ENCODE data around the gene FKBP4.

FKBP4 gene

DNA sequence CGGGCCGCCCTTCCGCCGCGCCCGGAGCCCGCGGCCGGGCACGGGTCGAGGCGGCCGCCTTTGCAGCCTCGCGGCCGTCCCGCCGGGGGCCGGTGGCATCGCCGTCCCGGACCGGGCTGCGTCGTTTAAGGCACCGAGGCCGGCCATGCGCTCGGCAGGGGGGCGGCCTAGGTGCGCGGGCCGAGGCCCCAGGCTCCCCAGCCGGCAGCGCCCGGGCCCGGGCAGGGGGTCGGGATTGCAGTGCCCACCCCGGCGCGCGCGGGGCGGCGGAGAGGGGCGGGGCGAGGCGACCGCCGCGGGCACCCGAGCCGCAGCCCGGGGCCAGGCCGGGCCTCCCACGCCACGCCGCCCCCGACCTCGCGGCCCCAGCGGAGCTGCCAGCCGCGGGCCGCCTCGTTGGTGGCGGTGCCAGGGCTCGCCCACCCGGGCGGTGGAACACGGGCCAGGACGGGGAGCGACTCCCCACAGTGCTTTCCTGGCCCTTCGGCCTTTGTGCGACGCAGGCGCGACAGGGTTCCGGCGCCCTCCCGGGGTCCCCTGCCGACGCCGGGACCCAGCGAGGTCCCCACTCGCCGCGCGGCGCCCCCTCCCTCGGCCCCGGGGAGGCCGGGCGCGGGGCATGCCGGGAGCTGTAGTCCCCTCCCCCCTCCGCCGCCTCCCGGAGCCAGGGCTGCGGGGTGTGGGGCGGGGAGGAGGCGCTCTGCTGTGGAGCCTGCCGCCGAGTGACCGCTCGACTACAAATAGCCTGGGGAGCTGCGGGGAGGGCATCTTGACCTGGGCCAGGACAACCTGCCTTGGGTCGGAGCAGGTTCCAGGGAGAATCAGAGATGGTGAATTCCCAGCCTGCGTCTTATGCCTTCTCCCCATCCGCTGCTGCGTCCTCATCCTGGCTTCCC is 769 bp downstream of the FKBP4 start:
- peak; percentile 82 for DNase-seq (ENCODE audit: extremely low spot score)
- CTCF ChIA-PET, result interaction anchor here (0.6 to 1.3 kb wide), 2 partner anchors 10 to 11 kb away, joined by 3 read pairs; no protein-coding TSS in a partner anchor
- TF ChIP-seq FOXM1 (IDR thresholded peaks at IDR 0.05; ENCODE audit: borderline replicate concordance), result peak; percentile 34; the same call in 1 of the 2 replicates
- no peak for TF ChIP-seq SP1 (IDR thresholded peaks at IDR 0.05)
- no peak for TF ChIP-seq LEF1 (IDR thresholded peaks at IDR 0.05; ENCODE audit: borderline replicate concordance)
- TF ChIP-seq NFRKB (IDR thresholded peaks at IDR 0.05), result no peak
- TF ChIP-seq HDGF (IDR thresholded peaks at IDR 0.05; ENCODE audit: borderline replicate concordance), result peak; percentile 59; the same call in 1 of the 2 replicates
- TF ChIP-seq L3MBTL2 (conservative IDR thresholded peaks at IDR 0.05), result no peak
- POLR2A ChIA-PET, result interaction anchor here (0.6 to 2.6 kb wide), 8 partner anchors 9 to 95 kb away, joined by 3 to 15 read pairs (median 8); partner anchors contain the start of genes ITFG2, NRIP2 and TULP3

DNA sequence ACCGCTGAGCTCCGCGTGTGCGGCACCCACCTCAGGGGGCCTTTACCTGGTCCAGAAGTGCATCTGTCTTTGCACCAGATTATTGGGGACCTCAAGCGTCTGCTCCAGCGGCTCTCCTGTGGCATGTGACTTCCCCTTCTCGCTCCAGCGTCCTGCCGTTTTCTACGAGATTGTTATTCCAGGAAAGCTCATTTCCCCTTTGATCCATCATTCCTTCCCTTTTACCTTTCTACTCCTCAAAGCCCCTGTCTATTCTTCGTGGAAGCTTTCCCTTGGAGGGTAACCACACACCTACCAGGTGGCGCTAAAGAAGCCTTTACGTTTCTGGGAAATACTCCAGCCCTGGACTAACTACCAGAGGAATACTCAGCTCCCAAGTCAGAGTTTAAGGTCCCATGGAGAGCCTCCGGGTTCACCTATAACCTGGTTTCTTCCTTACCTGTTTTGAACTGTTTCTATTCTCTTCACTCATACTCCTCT is 1.5 kb downstream of the FKBP4 start:
- CTCF ChIA-PET, result interaction anchor here (0.6 to 1.3 kb wide), 2 partner anchors 12 to 56 kb away, joined by 3 read pairs; no protein-coding TSS in a partner anchor
- POLR2A ChIA-PET, result interaction anchor here (0.6 to 2.6 kb wide), 8 partner anchors 8 to 94 kb away, joined by 3 to 15 read pairs (median 8); partner anchors contain the start of genes ITFG2, NRIP2 and TULP3
- no peak for DNase-seq (ENCODE audit: extremely low spot score)
- TF ChIP-seq ELF4 (IDR thresholded peaks at IDR 0.05) (no peak), BHLHE40 (IDR thresholded peaks at IDR 0.05; ENCODE audit: borderline replicate concordance) (no peak), TARDBP (IDR thresholded peaks at IDR 0.05) (no peak), ARNT (IDR thresholded peaks at IDR 0.05) (no peak), SUZ12 (IDR thresholded peaks at IDR 0.05) (no peak), L3MBTL2 (conservative IDR thresholded peaks at IDR 0.05) (no peak), LEF1 (IDR thresholded peaks at IDR 0.05; ENCODE audit: borderline replicate concordance) (no peak), FOXM1 (IDR thresholded peaks at IDR 0.05; ENCODE audit: borderline replicate concordance) (no peak), CTBP1 (IDR thresholded peaks at IDR 0.05; ENCODE audit: borderline replicate concordance) (no peak), SP1 (IDR thresholded peaks at IDR 0.05) (no peak), FOXA1 (IDR thresholded peaks at IDR 0.05) (no peak), NFRKB (IDR thresholded peaks at IDR 0.05) (no peak), FOXK2 (IDR thresholded peaks at IDR 0.05) (no peak), HDGF (IDR thresholded peaks at IDR 0.05; ENCODE audit: borderline replicate concordance) (no peak), ZNF384 (IDR thresholded peaks at IDR 0.05) (no peak)
- TF ChIP-seq, protein P1, sequence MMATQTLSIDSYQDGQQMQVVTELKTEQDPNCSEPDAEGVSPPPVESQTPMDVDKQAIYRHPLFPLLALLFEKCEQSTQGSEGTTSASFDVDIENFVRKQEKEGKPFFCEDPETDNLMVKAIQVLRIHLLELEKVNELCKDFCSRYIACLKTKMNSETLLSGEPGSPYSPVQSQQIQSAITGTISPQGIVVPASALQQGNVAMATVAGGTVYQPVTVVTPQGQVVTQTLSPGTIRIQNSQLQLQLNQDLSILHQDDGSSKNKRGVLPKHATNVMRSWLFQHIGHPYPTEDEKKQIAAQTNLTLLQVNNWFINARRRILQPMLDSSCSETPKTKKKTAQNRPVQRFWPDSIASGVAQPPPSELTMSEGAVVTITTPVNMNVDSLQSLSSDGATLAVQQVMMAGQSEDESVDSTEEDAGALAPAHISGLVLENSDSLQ (IDR thresholded peaks at IDR 0.05), result no peak

DNA sequence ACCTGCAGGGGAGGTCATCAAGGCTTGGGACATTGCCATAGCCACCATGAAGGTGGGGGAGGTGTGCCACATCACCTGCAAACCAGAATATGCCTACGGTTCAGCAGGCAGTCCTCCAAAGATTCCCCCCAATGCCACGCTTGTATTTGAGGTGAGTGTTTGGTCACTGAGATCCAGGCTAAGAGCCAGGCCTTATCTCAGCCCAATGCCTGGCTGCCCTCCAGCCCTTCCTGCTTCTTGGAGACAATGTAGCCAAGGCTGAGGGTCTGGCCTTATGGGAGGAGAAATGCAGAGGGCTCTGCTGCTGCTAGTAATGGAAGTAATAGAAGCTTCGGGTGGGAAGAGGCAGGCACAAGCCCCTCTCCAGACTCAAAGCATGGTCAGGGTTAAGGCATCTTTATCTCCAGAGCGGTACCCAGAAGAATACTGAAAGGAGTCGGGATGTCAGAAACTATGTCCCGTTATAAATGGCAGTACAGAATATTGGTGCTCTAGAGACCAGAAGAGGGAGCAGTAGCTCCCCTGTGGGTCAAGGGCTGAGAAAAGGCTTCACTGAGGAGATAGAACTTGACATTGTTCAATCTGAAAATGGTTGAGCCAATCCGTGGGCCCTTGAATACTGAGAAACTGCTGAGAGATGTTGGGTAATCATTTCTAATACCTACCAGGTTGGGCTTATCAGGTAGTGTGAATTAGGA is 3.1 kb downstream of the FKBP4 start:
- POLR2A ChIA-PET, result interaction anchor here (0.8 kb wide), 1 partner anchor 12 kb away, joined by 4 read pairs; no protein-coding TSS in a partner anchor
- CTCF ChIA-PET, result interaction anchor here (0.8 kb wide), 1 partner anchor 42 kb away, joined by 6 read pairs; no protein-coding TSS in a partner anchor
- TF ChIP-seq FOXM1 (IDR thresholded peaks at IDR 0.05; ENCODE audit: borderline replicate concordance) (no peak), FOXK2 (IDR thresholded peaks at IDR 0.05) (no peak), SUZ12 (IDR thresholded peaks at IDR 0.05) (no peak), L3MBTL2 (conservative IDR thresholded peaks at IDR 0.05) (no peak), ELF4 (IDR thresholded peaks at IDR 0.05) (no peak), TARDBP (IDR thresholded peaks at IDR 0.05) (no peak), CTBP1 (IDR thresholded peaks at IDR 0.05; ENCODE audit: borderline replicate concordance) (no peak), FOXA1 (IDR thresholded peaks at IDR 0.05) (no peak), LEF1 (IDR thresholded peaks at IDR 0.05; ENCODE audit: borderline replicate concordance) (no peak), SP1 (IDR thresholded peaks at IDR 0.05) (no peak), ARNT (IDR thresholded peaks at IDR 0.05) (no peak), NFRKB (IDR thresholded peaks at IDR 0.05) (no peak), HDGF (IDR thresholded peaks at IDR 0.05; ENCODE audit: borderline replicate concordance) (no peak)
- TF ChIP-seq, protein P1 (IDR thresholded peaks at IDR 0.05), result no peak
- no peak for DNase-seq (ENCODE audit: extremely low spot score)

DNA sequence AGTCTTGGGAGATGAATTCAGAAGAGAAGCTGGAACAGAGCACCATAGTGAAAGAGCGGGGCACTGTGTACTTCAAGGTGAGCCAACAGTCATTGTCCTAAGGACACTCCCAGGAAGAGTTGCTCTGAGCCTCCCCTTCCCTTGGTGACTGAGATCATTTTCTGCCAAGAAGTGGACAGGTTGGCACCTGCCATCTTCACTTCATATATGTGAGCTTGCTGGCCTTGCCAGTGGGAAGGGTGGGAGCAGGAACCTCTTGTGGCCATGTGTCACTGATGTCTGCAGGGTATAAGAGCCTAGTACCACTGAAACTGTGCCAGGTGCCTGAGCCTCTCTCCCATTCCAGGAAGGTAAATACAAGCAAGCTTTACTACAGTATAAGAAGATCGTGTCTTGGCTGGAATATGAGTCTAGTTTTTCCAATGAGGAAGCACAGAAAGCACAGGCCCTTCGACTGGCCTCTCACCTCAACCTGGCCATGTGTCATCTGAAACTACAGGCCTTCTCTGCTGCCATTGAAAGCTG is 5.3 kb downstream of the FKBP4 start:
- DNase-seq (ENCODE audit: extremely low spot score), result no peak
- ChIA-PET POLR2A (no interaction called here), CTCF (no interaction called here)
- TF ChIP-seq FOXA1 (IDR thresholded peaks at IDR 0.05) (no peak), NFRKB (IDR thresholded peaks at IDR 0.05) (no peak), LEF1 (IDR thresholded peaks at IDR 0.05; ENCODE audit: borderline replicate concordance) (no peak), ZNF384 (IDR thresholded peaks at IDR 0.05) (no peak), FOXM1 (IDR thresholded peaks at IDR 0.05; ENCODE audit: borderline replicate concordance) (no peak), BHLHE40 (IDR thresholded peaks at IDR 0.05; ENCODE audit: borderline replicate concordance) (no peak), CTBP1 (IDR thresholded peaks at IDR 0.05; ENCODE audit: borderline replicate concordance) (no peak), SUZ12 (IDR thresholded peaks at IDR 0.05) (no peak), ELF4 (IDR thresholded peaks at IDR 0.05) (no peak), HDGF (IDR thresholded peaks at IDR 0.05; ENCODE audit: borderline replicate concordance) (no peak), ARNT (IDR thresholded peaks at IDR 0.05) (no peak), L3MBTL2 (conservative IDR thresholded peaks at IDR 0.05) (no peak), FOXK2 (IDR thresholded peaks at IDR 0.05) (no peak), SP1 (IDR thresholded peaks at IDR 0.05) (no peak), TARDBP (IDR thresholded peaks at IDR 0.05) (no peak)
- TF ChIP-seq, protein P1 (IDR thresholded peaks at IDR 0.05), result no peak

Data from HEK293T (cell line).